GM12891 (cell line): ENCODE data around the gene MAP1B.

Experiments used
- POLR2AphosphoS5 ChIP-seq: IDR thresholded peaks from 2 replicates; pipeline ENCODE4 v1.6.1; 2011; ENCODE audit warnings: low read depth, low read length, control low read depth
- SPI1 ChIP-seq: IDR thresholded peaks from 2 replicates; pipeline ENCODE4 v1.6.1; 2011; ENCODE audit warnings: low read depth, low read length, control low read depth
- TAF1 ChIP-seq: IDR thresholded peaks from 2 replicates; pipeline ENCODE4 v1.6.1; 2011; ENCODE audit warnings: low read depth, low read length, control low read depth

- no peak for TF ChIP-seq POLR2AphosphoS5
- TF ChIP-seq SPI1 = no peak
- TF ChIP-seq TAF1 = no peak
These were observed 118.5 kb downstream of the MAP1B start for GRCh38 chr5:72225741-72226140.
